IgD-negative memory B cell (primary cell): ENCODE data around the gene FAM124A. TPM values are rescaled to one million over a fixed set of nuclear protein-coding genes. Genes with fewer than 3 reads are reported as not detected.

Experiments
- H3K27ac Mint-ChIP-seq, 3 donors: one replicate each; pipeline ENCODE4 v1.8.0; 2020 to 2022; ENCODE audit warnings: mild to moderate bottlenecking in 3 of 3, mixed read lengths in 3 of 3, moderate library complexity in 1 of 3
- H3K27me3 Mint-ChIP-seq: one replicate; pipeline ENCODE4 v1.8.0; 2021; ENCODE audit warnings: mixed read lengths
- H3K36me3 Mint-ChIP-seq: one replicate; pipeline ENCODE4 v1.8.0; 2020; ENCODE audit warnings: mild to moderate bottlenecking, mixed read lengths
- H3K4me1 Mint-ChIP-seq, 3 donors: one replicate each; pipeline ENCODE4 v1.8.0; 2020 to 2022; ENCODE audit warnings: mixed read lengths in 3 of 3, mild to moderate bottlenecking in 1 of 3
- H3K4me3 Mint-ChIP-seq, 4 donors: one replicate each; pipeline ENCODE4 v1.8.0; 2020 to 2022; ENCODE audit warnings: mild to moderate bottlenecking in 4 of 4, mixed read lengths in 4 of 4, moderate library complexity in 3 of 4
- H3K9me3 Mint-ChIP-seq, 3 donors: one replicate each; pipeline ENCODE4 v1.8.0; 2020 to 2021; ENCODE audit warnings: mixed read lengths in 3 of 3, mild to moderate bottlenecking in 1 of 3
- polyA plus RNA-seq: library from polyadenylated mRNA; unstranded; fragments of 300-500 nt; fragmentation: Illumina TruSeq; gene quantifications from one replicate; pipeline ENCODE4 v1.2.3, GENCODE V29; 2021

Gene FAM124A
- polyA plus RNA-seq, 1 donor from 2014 or later = not detected

DNA sequence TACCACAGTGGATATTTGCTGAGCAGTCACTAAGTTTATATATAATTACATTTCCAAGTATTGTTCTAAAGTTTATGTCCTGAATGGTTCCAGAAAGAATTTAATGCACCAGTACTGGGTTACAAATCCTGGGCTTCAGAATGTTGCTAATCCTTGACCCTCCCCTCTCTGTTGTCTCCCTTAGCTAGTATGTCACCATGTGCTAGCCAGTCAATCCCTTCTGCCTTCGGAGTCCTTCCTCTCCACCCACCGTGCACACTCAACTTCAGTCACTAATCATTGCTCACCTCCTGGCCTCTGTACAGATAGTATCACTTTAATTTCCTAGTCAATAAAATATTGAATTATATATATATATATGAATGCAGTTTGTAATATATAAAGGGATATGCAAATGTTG, 7.5 kb downstream of the FAM124A start:
- H3K27ac Mint-ChIP-seq = no peak overlapping the region
- no peaks in the 10 kb centered on the region for H3K36me3 Mint-ChIP-seq
- H3K4me3 Mint-ChIP-seq = no peak overlapping the region
- peaks cover 0 to 4% (median 0%) of the 10 kb centered on the region in 3 donors for H3K9me3 Mint-ChIP-seq
- H3K27me3 Mint-ChIP-seq = peaks cover 18% of the 10 kb centered on the region
- H3K4me1 Mint-ChIP-seq = no peaks in the 10 kb centered on the region

DNA sequence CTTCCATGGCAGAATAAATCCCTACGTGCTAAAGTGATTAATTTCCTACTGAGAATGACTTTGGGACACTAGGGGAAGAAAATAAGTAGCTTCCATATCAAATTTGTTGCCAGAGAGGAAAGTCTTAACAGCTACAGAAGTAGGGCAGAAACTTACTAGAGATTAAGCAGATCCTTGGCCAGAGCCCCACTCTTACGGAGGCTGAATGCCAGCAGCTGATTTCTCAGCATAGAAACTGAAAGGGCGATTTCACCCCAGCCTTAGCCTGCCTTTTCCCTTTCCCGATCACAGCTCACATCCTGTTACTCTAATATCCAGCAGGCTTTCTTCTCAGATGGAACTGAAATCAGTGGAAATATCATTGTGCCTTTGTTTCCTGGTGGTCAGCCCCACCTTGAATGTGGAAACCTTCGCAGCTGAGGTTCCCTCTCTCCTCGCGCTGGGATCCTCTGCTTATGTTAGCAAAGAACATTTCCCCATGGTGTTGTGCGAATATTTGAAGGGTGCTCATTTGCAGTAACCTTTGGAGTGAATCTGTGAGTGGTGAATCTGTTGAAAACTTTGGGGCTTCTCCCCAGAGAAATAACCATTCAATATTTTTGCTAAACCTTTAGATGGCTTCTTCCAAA, 8.4 kb downstream of the FAM124A start:
- Mint-ChIP-seq H3K4me1 (no peaks in the 10 kb centered on the region), H3K36me3 (no peaks in the 10 kb centered on the region), H3K27ac (no peak overlapping the region), H3K27me3 (peaks cover 19% of the 10 kb centered on the region), H3K4me3 (no peak overlapping the region), H3K9me3 (peaks cover 0 to 4% (median 0%) of the 10 kb centered on the region in 3 donors)

DNA sequence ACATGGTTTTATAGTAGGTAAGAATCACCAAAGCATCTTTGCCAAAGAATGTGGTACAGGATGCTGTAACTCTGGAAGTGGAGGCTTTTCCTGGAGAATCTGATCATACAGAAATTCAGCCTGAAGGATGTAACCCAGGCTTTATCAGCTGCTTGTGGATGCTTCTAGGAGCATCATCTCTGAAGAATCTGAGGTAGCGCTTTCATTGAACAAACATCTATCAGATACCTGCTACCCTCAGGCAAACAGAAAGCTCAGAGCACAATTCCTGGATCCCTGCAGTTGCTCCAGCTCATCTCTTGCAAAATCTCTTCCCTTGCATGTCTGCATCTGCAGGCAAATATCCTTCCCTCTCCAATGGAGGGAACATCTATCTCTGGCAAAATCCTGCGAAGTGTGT, 9.3 kb downstream of the FAM124A start:
- Mint-ChIP-seq H3K9me3 (peaks cover 0 to 4% (median 0%) of the 10 kb centered on the region in 3 donors), H3K27me3 (peaks cover 18% of the 10 kb centered on the region), H3K36me3 (no peaks in the 10 kb centered on the region), H3K4me3 (peak overlapping the region in 1 of 4 donors; percentile 15), H3K27ac (no peak overlapping the region), H3K4me1 (peaks cover 0 to 1% (median 1%) of the 10 kb centered on the region in 3 donors)

DNA sequence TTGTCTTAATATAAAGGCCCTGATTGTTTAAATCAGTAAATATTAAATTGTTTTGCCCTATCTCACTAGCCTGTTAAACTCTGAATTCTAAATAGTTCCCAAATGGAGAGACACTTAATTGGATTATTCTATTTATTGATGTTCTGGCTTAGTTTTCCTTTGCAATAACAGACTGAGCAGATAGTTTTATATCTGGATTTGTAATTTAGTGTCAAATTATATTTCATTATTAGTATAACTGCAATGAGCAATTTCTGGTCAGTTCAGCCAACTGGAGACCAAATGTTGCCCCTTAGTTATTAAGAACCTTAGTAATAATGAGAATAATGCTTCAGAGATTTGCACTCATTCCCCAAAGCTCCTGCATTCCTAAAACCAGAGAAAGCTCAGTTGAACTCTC, 10.1 kb downstream of the FAM124A start:
- Mint-ChIP-seq H3K27me3 (peaks cover 17% of the 10 kb centered on the region), H3K4me3 (no peak overlapping the region), H3K9me3 (peaks cover 0 to 4% (median 0%) of the 10 kb centered on the region in 3 donors), H3K4me1 (peaks cover 0 to 1% (median 1%) of the 10 kb centered on the region in 3 donors), H3K36me3 (no peaks in the 10 kb centered on the region), H3K27ac (no peak overlapping the region)

DNA sequence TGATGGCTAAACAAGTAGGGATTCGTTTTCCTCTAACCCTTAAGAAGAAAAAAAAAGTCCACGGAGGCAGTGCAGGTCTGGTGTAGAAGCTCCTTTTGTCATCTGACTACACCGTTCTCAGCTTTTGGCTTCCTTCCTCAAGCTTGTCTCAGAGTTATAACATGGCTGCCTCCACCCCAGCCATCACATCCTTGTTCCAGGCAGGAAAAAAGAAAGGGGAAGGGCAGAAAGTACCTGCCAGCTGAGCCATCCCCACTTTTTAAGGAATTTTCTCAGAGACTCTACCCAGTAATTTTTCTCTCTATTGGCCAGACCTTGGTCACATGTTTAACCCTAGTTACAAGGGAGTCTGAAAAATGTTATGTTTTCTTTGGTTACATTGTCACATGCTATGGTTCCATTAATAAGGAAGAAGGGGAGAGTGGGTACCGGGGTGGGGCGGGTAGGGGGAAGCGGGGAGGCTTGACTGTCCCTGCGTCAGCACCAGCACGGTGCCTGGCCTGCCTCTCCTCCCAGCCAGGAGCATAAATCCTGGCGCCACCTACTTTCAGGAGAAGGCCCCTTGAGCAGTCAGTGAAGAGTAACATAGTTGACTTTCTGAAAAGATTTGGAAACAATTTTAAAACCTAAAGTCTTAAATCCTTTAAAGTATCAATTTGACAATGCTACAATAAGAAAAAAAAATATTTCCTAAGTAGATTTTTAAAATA, 11.1 kb downstream of the FAM124A start:
- H3K36me3 Mint-ChIP-seq = no peaks in the 10 kb centered on the region
- H3K27ac Mint-ChIP-seq = no peak overlapping the region

DNA sequence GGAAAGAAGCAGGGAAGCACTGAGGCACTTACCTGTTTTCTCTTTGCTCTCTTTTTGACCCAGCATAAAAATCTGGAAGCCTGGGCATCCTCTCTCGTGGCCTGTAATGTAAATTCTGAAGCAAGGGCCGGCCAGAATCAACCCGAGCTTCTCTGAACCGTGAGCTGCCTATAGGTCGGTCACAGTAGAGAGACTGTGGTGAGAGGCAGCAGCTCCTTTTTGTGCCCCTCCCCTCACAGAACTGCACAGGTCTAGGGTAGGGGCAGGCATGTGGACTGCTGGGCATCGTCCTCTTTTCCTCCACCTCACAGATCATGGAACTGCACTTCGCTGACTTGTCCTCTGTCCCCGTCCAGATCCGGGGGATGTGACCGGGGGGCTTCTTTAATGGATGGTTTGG, 12.5 kb downstream of the FAM124A start:
- Mint-ChIP-seq H3K36me3 (no peaks in the 10 kb centered on the region), H3K27me3 (peaks cover 11% of the 10 kb centered on the region), H3K4me1 (peaks cover 0 to 3% (median 1%) of the 10 kb centered on the region in 3 donors), H3K27ac (no peak overlapping the region), H3K9me3 (peaks cover 0 to 4% (median 0%) of the 10 kb centered on the region in 3 donors), H3K4me3 (no peak overlapping the region)

More for the DNA sequence above, 11.1 kb downstream of the FAM124A start:
- Mint-ChIP-seq H3K9me3 (peaks cover 0 to 4% (median 0%) of the 10 kb centered on the region in 3 donors), H3K27me3 (peaks cover 14% of the 10 kb centered on the region), H3K4me3 (no peak overlapping the region), H3K4me1 (peaks cover 0 to 1% (median 1%) of the 10 kb centered on the region in 3 donors)

- Mint-ChIP-seq H3K27ac (no peak overlapping the region), H3K4me3 (no peak overlapping the region), H3K4me1 (peaks cover 0 to 3% (median 1%) of the 10 kb centered on the region in 3 donors), H3K9me3 (peaks cover 0 to 4% (median 0%) of the 10 kb centered on the region in 3 donors), H3K27me3 (peaks cover 8% of the 10 kb centered on the region), H3K36me3 (no peaks in the 10 kb centered on the region)
Observed at GRCh38 chr13:51235186-51235585, 13.0 kb downstream of the FAM124A start.

DNA sequence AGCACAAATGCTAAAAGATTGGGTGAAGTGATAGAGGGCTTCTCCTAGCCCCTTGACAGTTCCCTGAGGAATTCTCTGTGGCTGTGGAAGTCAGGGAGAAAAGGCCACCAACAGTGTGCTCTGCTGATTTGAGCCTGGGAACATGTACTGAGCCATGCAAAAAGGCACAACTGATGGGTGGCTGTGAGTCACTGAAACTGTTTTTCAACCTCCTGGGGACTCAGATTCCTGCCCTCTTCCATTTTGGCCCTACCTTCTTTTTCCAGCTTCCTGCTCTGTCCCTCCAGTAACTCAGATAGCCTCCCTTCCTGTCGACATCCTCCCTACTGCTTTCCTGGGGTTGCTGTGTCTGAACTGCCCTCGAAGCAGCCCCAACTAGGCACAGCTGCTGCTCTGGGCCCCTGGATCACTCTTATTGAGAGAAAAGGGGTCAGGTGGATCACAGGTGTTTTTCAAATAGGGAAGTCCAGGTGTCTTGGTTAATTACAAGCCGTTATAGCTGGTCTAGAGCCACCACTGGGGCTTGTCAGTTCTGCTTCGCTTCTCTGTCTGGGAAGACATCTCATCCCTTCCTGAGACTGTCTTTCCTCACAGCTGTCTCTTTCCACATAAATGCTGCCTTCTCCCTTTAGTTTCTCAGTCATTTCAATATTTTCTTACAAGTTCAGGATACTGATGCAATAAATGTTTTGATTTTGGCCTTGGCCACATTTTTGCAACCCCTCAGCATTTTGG, 13.7 kb downstream of the FAM124A start:
- peaks cover 0 to 4% (median 0%) of the 10 kb centered on the region in 3 donors for H3K9me3 Mint-ChIP-seq
- H3K4me3 Mint-ChIP-seq = no peak overlapping the region
- peaks cover 10% of the 10 kb centered on the region for H3K27me3 Mint-ChIP-seq
- H3K36me3 Mint-ChIP-seq = no peaks in the 10 kb centered on the region
- peaks cover 0 to 3% (median 1%) of the 10 kb centered on the region in 3 donors for H3K4me1 Mint-ChIP-seq
- H3K27ac Mint-ChIP-seq = no peak overlapping the region

DNA sequence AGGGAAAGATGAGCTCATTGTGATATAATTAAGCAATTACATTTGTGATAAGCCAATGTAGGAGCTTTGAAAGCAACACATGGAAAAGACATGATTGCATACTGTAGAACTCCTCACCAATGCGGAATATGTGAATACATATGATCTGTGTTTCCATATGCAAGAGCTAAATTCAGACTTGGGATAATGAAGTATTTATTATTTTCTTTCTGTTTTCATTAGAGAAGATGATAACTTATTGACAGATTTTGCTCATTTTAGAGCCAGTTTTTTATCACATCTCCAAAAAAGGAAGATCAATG, 14.2 kb downstream of the FAM124A start:
- peaks cover 8% of the 10 kb centered on the region for H3K27me3 Mint-ChIP-seq
- H3K36me3 Mint-ChIP-seq = no peaks in the 10 kb centered on the region

GRCh38 chr13:51237386-51237785, 15.2 kb downstream of the FAM124A start:
- peaks cover 6% of the 10 kb centered on the region for H3K27me3 Mint-ChIP-seq

More for the DNA sequence above, 14.2 kb downstream of the FAM124A start:
- H3K4me3 Mint-ChIP-seq = no peak overlapping the region
- H3K27ac Mint-ChIP-seq = no peak overlapping the region
- H3K9me3 Mint-ChIP-seq = peaks cover 0 to 4% (median 0%) of the 10 kb centered on the region in 3 donors
- peaks cover 0 to 3% (median 1%) of the 10 kb centered on the region in 3 donors for H3K4me1 Mint-ChIP-seq

GRCh38 chr13:51237887-51238286, 15.7 kb downstream of the FAM124A start:
- Mint-ChIP-seq H3K9me3 (peaks cover 0 to 4% (median 0%) of the 10 kb centered on the region in 3 donors), H3K4me3 (no peak overlapping the region), H3K36me3 (no peaks in the 10 kb centered on the region), H3K27me3 (peaks cover 6% of the 10 kb centered on the region), H3K27ac (no peak overlapping the region), H3K4me1 (peaks cover 0 to 3% (median 1%) of the 10 kb centered on the region in 3 donors)

More at GRCh38 chr13:51237386-51237785, 15.2 kb downstream of the FAM124A start:
- Mint-ChIP-seq H3K27ac (no peak overlapping the region), H3K4me3 (no peak overlapping the region), H3K4me1 (peaks cover 0 to 3% (median 1%) of the 10 kb centered on the region in 3 donors), H3K9me3 (peaks cover 0 to 4% (median 0%) of the 10 kb centered on the region in 3 donors), H3K36me3 (no peaks in the 10 kb centered on the region)

- Mint-ChIP-seq H3K4me3 (no peak overlapping the region), H3K9me3 (no peaks in the 10 kb centered on the region), H3K27ac (no peak overlapping the region), H3K27me3 (peaks cover 6% of the 10 kb centered on the region), H3K36me3 (no peaks in the 10 kb centered on the region), H3K4me1 (peaks cover 0 to 3% (median 1%) of the 10 kb centered on the region in 3 donors)
Observed at GRCh38 chr13:51240178-51240577, 18.0 kb downstream of the FAM124A start.

GRCh38 chr13:51240958-51241357, 18.8 kb downstream of the FAM124A start:
- peaks cover 4% of the 10 kb centered on the region for H3K27me3 Mint-ChIP-seq
- H3K4me3 Mint-ChIP-seq = no peak overlapping the region
- peaks cover 0 to 2% (median under 1%) of the 10 kb centered on the region in 3 donors for H3K4me1 Mint-ChIP-seq
- no peaks in the 10 kb centered on the region for H3K36me3 Mint-ChIP-seq
- H3K9me3 Mint-ChIP-seq = no peaks in the 10 kb centered on the region
- H3K27ac Mint-ChIP-seq = peak overlapping the region in 1 of 3 donors; percentile 38

- Mint-ChIP-seq H3K27ac (no peak overlapping the region), H3K4me1 (peaks cover 0 to 2% (median 0%) of the 10 kb centered on the region in 3 donors), H3K36me3 (no peaks in the 10 kb centered on the region), H3K9me3 (no peaks in the 10 kb centered on the region), H3K27me3 (peaks cover 4% of the 10 kb centered on the region), H3K4me3 (no peak overlapping the region)
Observed at GRCh38 chr13:51241720-51242119, 19.5 kb downstream of the FAM124A start.

DNA sequence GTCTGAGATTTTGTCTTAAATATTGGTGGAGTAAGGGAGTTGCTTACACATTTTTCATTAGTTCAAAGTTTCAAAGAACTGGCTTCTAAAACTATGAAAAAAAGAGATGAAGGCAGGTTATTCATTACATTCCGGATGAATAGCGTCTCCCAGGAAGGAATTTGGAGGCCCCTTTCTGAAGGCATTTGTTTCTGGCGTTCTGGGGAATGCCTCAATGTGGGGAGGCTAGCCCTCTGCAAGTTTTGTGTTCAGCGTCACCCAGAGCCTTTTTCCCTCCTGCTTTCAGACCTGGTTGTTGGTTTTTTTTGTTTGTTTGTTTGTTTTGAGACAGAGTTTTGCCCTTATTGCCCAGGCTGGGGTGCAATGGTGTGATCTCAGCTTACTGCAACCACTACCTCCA, 21.0 kb downstream of the FAM124A start:
- Mint-ChIP-seq H3K4me1 (peaks cover 0 to 2% (median 0%) of the 10 kb centered on the region in 3 donors), H3K27me3 (peaks cover 4% of the 10 kb centered on the region), H3K36me3 (no peaks in the 10 kb centered on the region), H3K4me3 (no peak overlapping the region), H3K27ac (no peak overlapping the region), H3K9me3 (no peaks in the 10 kb centered on the region)
